RWPE2 (cell line): Measurements from ENCODE around the gene SLC39A13.

Source experiments
- ATAC-seq: fragments of 200-7000 bp; cut with Tn5 transposase; 3 replicates; pipeline ENCODE4 v1.9.1; 2021; ENCODE audit warnings: low read depth
- DNase-seq: peaks from one replicate; pipeline ENCODE4 v3.0.0-alpha.2; 2020; ENCODE audit warnings: low spot score
- H3K27ac ChIP-seq: fragments of 450-650 bp; 2 replicates; pipeline ENCODE4 v1.5.1; 2017; ENCODE audit warnings: mild to moderate bottlenecking; ENCODE audit not compliant: poor library complexity, severe bottlenecking
- H3K27me3 ChIP-seq: fragments of 250-450 bp; sonication (Bioruptor Pico); 2 replicates; pipeline ENCODE4 v1.5.1; 2021; ENCODE audit warnings: mild to moderate bottlenecking, moderate library complexity; ENCODE audit not compliant: insufficient read depth, poor library complexity, severe bottlenecking
- H3K36me3 ChIP-seq: fragments of 250-450 bp; sonication (Bioruptor Pico); 2 replicates; pipeline ENCODE4 v1.5.1; 2020; ENCODE audit warnings: low read depth, mild to moderate bottlenecking, moderate library complexity
- H3K4me1 ChIP-seq: fragments of 250-450 bp; sonication (Bioruptor Pico); 2 replicates; pipeline ENCODE4 v1.5.1; 2021; ENCODE audit warnings: mild to moderate bottlenecking, moderate library complexity; ENCODE audit not compliant: insufficient read depth, poor library complexity, severe bottlenecking
- H3K4me3 ChIP-seq: fragments of 250-450 bp; sonication (Bioruptor Pico); 2 replicates; pipeline ENCODE4 v1.5.1; 2021; ENCODE audit warnings: mild to moderate bottlenecking, moderate library complexity; ENCODE audit not compliant: severe bottlenecking
- H3K9me3 ChIP-seq: fragments of 250-450 bp; sonication (Bioruptor Pico); 2 replicates; pipeline ENCODE4 v1.5.1; 2021; ENCODE audit warnings: mild to moderate bottlenecking, moderate library complexity; ENCODE audit not compliant: severe bottlenecking
- CTCF ChIP-seq: fragments of 450-650 bp; IDR thresholded peaks from one replicate; pipeline ENCODE4 v1.5.1; 2017; ENCODE audit warnings: mild to moderate bottlenecking, moderate library complexity; ENCODE audit not compliant: poor library complexity, severe bottlenecking

The SLC39A13 gene

GRCh38 chr11:47406896-47407745, 1.3 kb upstream of the SLC39A13 start:
- Histone ChIP-seq H3K4me1 (no peaks in the 10 kb centered on the region), H3K9me3 (no peaks in the 10 kb centered on the region), H3K27me3 (no peaks in the 10 kb centered on the region), H3K4me3 (peak overlapping the region; percentile 52), H3K36me3 (peaks cover 21% of the 10 kb centered on the region), H3K27ac (peak overlapping the region; percentile 85)
- DNase-seq: no peak
- no peak for ATAC-seq
- TF ChIP-seq CTCF: no peak

- no peak for TF ChIP-seq CTCF
- ATAC-seq (peak; percentile 54), DNase-seq (peak; percentile 86)
- Histone ChIP-seq H3K27me3 (no peaks in the 10 kb centered on the region), H3K4me3 (peak overlapping the region; percentile 52), H3K36me3 (peaks cover 30% of the 10 kb centered on the region), H3K9me3 (no peaks in the 10 kb centered on the region), H3K4me1 (no peaks in the 10 kb centered on the region), H3K27ac (peak overlapping the region; percentile 85)
These were observed 429 bp downstream of the SLC39A13 start for GRCh38 chr11:47408598-47409439.

- Histone ChIP-seq H3K9me3 (no peaks in the 10 kb centered on the region), H3K36me3 (peaks cover 36% of the 10 kb centered on the region), H3K4me1 (no peaks in the 10 kb centered on the region), H3K27me3 (no peaks in the 10 kb centered on the region), H3K4me3 (peak overlapping the region; percentile 52), H3K27ac (peak overlapping the region; percentile 85)
- TF ChIP-seq CTCF: no peak
- ATAC-seq (peak; percentile 32), DNase-seq (no peak)
These were observed 1.3 kb downstream of the SLC39A13 start for GRCh38 chr11:47409440-47410369.

- no peak for TF ChIP-seq CTCF
- Histone ChIP-seq H3K9me3 (no peaks in the 10 kb centered on the region), H3K27ac (peak overlapping the region; percentile 85), H3K36me3 (peaks cover 44% of the 10 kb centered on the region), H3K4me1 (peaks cover 2% of the 10 kb centered on the region), H3K27me3 (no peaks in the 10 kb centered on the region), H3K4me3 (no peak overlapping the region)
- ATAC-seq (no peak), DNase-seq (no peak)
These were observed 2.2 kb downstream of the SLC39A13 start for GRCh38 chr11:47410370-47411264.
